K562 (cell line): Measurements from ENCODE around the gene COQ2. TPM values are rescaled to one million over a fixed set of nuclear protein-coding genes. Genes with fewer than 3 reads are reported as not detected.
A peak's percentile ranks its signal among the peaks of the same experiment; 100 is the strongest.

Experiments used
- BACH1 ChIP-seq: fragments of 200-800 bp; sonication (Bioruptor generic); IDR thresholded peaks from 2 replicates; pipeline ENCODE4 v1.6.1; 2016; ENCODE audit warnings: missing genetic modification characterization, missing compliant biosample characterization
- C11orf30 ChIP-seq: fragments of 450-650 bp; IDR thresholded peaks from 2 replicates; pipeline ENCODE4 v1.6.1; 2016; ENCODE audit warnings: low read depth, mild to moderate bottlenecking
- CHD7 ChIP-seq: fragments of 200-600 bp; sonication (generic); IDR thresholded peaks from one replicate; pipeline ENCODE4 v1.6.1; 2012; ENCODE audit warnings: mild to moderate bottlenecking, low read depth, low read length, inconsistent platforms
- E2F8 ChIP-seq: fragments of 450-650 bp; IDR thresholded peaks from 2 replicates; pipeline ENCODE4 v1.7.1; 2018; ENCODE audit warnings: mild to moderate bottlenecking, low read depth; ENCODE audit not compliant: partially characterized antibody
- GTF2A2 ChIP-seq: IDR thresholded peaks from 2 replicates; pipeline ENCODE4 v1.6.1; 2016; ENCODE audit warnings: mild to moderate bottlenecking, missing genetic modification characterization, missing compliant biosample characterization
- TEAD2 ChIP-seq: fragments of 450-650 bp; IDR thresholded peaks from 2 replicates; pipeline ENCODE4 v1.6.1; 2016; ENCODE audit warnings: missing genetic modification characterization, control low read depth, missing compliant biosample characterization
- ZNF12 ChIP-seq: sonication (generic); formaldehyde crosslinking; IDR thresholded peaks from 2 replicates; pipeline ENCODE4 v1.4.0; 2020; ENCODE audit warnings: mild to moderate bottlenecking, missing genetic modification reagents
- polyA plus RNA-seq, 8 experiments: library from polyadenylated mRNA; depleted of rRNA in 4 of 8; stranded (reverse) in 5 of 8; unstranded in 3 of 8; fragments of >200 nt; fragmentation: Nextera tagmentation in 2 of 8; fragmentation: Illumina TruSeq in 1 of 8; extraction: Ambion mirVana in 2 of 8; extraction: Trizol in 1 of 8; gene quantifications; 2 replicates each; pipeline versions ENCODE4 v1.2.1 to v1.2.3, GENCODE V29; 2011 to 2014; ENCODE audit warnings: inconsistent platforms in 1 of 8, missing spikeins in 1 of 8
- total RNA-seq, 7 experiments: library from RNA; depleted of rRNA in 6 of 7; stranded (reverse); fragments of >200 nt in 6 of 7; fragmentation: Illumina TruSeq in 2 of 7; extraction: Trizol in 2 of 7; gene quantifications; 2 replicates each; pipeline versions ENCODE4 v1.2.1 to v1.2.3, GENCODE V29; 2011 to 2021; ENCODE audit warnings: low replicate concordance in 1 of 7

The COQ2 gene
- total and polyA plus RNA-seq, 9 of the 15 experiments (the other 6 are each of a cell fraction or from before 2014, with no cell fraction given), result 1.9 to 13.5 (median 11.8) TPM

GRCh38 chr4:83284193-83285054, at the start of gene COQ2 (continued):
- TF ChIP-seq CHD7, result no peak
- no peak for TF ChIP-seq BACH1 (tag)
- no peak for TF ChIP-seq TEAD2 (tag)
- no peak for TF ChIP-seq GTF2A2
- TF ChIP-seq E2F8, result no peak
- TF ChIP-seq C11orf30, result no peak
- TF ChIP-seq ZNF12, result peak; percentile 59; the same call in 1 of the 2 replicates
